ENCODE data around the gene CACNA1D. TPM values are rescaled to one million over a fixed set of nuclear protein-coding genes. Genes with fewer than 3 reads are reported as not detected.

CACNA1D gene
- polyA plus RNA-seq, 1 donor (not counting 4 experiments of a cell fraction or from before 2014, with no cell fraction given), result 0.20 TPM

DNA sequence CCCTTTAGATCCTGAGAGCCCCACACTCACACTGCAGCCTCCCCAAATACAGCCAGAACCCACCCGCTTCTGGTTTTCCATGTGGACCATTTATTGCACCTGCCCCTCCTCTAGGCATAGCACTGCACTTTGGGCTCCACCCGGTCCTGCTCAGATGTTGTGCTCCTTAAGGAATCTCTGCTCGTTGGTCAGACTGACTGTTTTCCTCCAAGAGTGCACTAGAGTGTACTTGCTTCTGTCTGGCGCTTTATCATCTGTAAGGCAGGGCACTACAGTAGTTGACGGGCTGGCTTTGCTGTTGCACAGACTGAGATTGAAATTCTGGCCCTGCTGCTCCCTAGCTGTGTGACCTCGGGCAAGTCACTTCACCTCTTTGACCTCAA is 124.1 kb downstream of the CACNA1D start:
- Histone ChIP-seq H3K4me2 (ENCODE audit: control insufficient read depth, extremely low read depth, insufficient read depth, low read depth, low read length) (no peak overlapping the region), H2AFZ (ENCODE audit: control insufficient read depth, low read length) (no peak overlapping the region), H3K36me3 (ENCODE audit: control insufficient read depth in 2 of 2, extremely low read depth in 1 of 2, insufficient read depth in 2 of 2, low read length in 2 of 2) (no peaks in the 10 kb centered on the region), H3K9me3 (ENCODE audit: control insufficient read depth, low read depth, low read length) (no peaks in the 10 kb centered on the region), H3K9me1 (ENCODE audit: control insufficient read depth, extremely low read depth, insufficient read depth, low read length) (no peaks in the 10 kb centered on the region), H3K4me3 (ENCODE audit: control insufficient read depth in 2 of 3, extremely low read depth in 1 of 3, insufficient read depth in 2 of 3, low read depth in 1 of 3, low read length in 3 of 3) (no peak overlapping the region), H3K27me3 (ENCODE audit: control insufficient read depth, extremely low read depth, insufficient read depth, low read length) (peaks cover 8% of the 10 kb centered on the region), H4K20me1 (ENCODE audit: control insufficient read depth, extremely low read depth, insufficient read depth, low read length) (no peaks in the 10 kb centered on the region), H3K9ac (ENCODE audit: control insufficient read depth, extremely low read depth, insufficient read depth, low read length) (no peak overlapping the region), H3K79me2 (ENCODE audit: control insufficient read depth, insufficient read depth, low read length) (no peaks in the 10 kb centered on the region), H3K27ac (ENCODE audit: control insufficient read depth, insufficient read depth, low read length) (no peak overlapping the region), H3K4me1 (ENCODE audit: control insufficient read depth, extremely low read depth, insufficient read depth, low read length) (no peaks in the 10 kb centered on the region)
- FAIRE-seq, result no peak
- no peak for TF ChIP-seq EZH2 (IDR thresholded peaks at IDR 0.05; ENCODE audit: low read length)
- TF ChIP-seq, protein P1, sequence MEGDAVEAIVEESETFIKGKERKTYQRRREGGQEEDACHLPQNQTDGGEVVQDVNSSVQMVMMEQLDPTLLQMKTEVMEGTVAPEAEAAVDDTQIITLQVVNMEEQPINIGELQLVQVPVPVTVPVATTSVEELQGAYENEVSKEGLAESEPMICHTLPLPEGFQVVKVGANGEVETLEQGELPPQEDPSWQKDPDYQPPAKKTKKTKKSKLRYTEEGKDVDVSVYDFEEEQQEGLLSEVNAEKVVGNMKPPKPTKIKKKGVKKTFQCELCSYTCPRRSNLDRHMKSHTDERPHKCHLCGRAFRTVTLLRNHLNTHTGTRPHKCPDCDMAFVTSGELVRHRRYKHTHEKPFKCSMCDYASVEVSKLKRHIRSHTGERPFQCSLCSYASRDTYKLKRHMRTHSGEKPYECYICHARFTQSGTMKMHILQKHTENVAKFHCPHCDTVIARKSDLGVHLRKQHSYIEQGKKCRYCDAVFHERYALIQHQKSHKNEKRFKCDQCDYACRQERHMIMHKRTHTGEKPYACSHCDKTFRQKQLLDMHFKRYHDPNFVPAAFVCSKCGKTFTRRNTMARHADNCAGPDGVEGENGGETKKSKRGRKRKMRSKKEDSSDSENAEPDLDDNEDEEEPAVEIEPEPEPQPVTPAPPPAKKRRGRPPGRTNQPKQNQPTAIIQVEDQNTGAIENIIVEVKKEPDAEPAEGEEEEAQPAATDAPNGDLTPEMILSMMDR (optimal IDR thresholded peaks at IDR 0.05 in 1 of 3, IDR thresholded peaks at IDR 0.05 in 1 of 3, conservative IDR thresholded peaks at IDR 0.05 in 1 of 3; ENCODE audit: extremely low read depth in 1 of 3, insufficient read depth in 2 of 3, low read length in 3 of 3), result no peak
- dilution Hi-C loops (cut with MboI; ENCODE audit: extremely low pct_ligation_motif_present, low sequenced_read_pairs), result no loop called here
- DNase-seq (ENCODE audit: low read depth, low spot score), result no peak

DNA sequence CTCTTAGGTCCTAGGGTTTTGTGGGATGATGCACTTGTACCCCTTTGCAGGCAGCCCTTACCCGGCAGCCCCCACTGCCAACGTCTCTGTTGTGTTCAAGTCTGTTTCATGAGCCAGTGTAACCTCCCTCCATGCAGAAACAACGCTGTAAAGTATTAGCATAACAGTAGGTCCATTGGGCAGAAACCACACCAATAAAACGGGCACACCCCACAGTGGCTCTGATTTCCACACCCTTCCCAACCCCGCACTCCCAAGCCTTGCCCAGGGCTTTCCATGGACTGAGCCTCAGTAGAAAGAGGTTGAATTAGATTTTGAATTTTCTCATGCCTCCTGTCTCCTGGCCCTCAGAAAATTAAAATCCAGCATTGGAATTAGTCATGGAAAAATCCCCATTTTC is 124.5 kb downstream of the CACNA1D start:
- Histone ChIP-seq H3K4me1 (ENCODE audit: control insufficient read depth, extremely low read depth, insufficient read depth, low read length) (no peaks in the 10 kb centered on the region), H3K4me3 (ENCODE audit: control insufficient read depth in 2 of 3, extremely low read depth in 1 of 3, insufficient read depth in 2 of 3, low read depth in 1 of 3, low read length in 3 of 3) (no peak overlapping the region), H3K4me2 (ENCODE audit: control insufficient read depth, extremely low read depth, insufficient read depth, low read depth, low read length) (no peak overlapping the region), H3K9me1 (ENCODE audit: control insufficient read depth, extremely low read depth, insufficient read depth, low read length) (no peaks in the 10 kb centered on the region), H3K27ac (ENCODE audit: control insufficient read depth, insufficient read depth, low read length) (no peak overlapping the region), H4K20me1 (ENCODE audit: control insufficient read depth, extremely low read depth, insufficient read depth, low read length) (no peaks in the 10 kb centered on the region), H2AFZ (ENCODE audit: control insufficient read depth, low read length) (no peak overlapping the region), H3K36me3 (ENCODE audit: control insufficient read depth in 2 of 2, extremely low read depth in 1 of 2, insufficient read depth in 2 of 2, low read length in 2 of 2) (no peaks in the 10 kb centered on the region), H3K9me3 (ENCODE audit: control insufficient read depth, low read depth, low read length) (no peaks in the 10 kb centered on the region), H3K9ac (ENCODE audit: control insufficient read depth, extremely low read depth, insufficient read depth, low read length) (no peak overlapping the region), H3K79me2 (ENCODE audit: control insufficient read depth, insufficient read depth, low read length) (no peaks in the 10 kb centered on the region), H3K27me3 (ENCODE audit: control insufficient read depth, extremely low read depth, insufficient read depth, low read length) (peaks cover 8% of the 10 kb centered on the region)
- FAIRE-seq (no peak), DNase-seq (ENCODE audit: low read depth, low spot score) (no peak)
- no peak for TF ChIP-seq EZH2 (IDR thresholded peaks at IDR 0.05; ENCODE audit: low read length)
- TF ChIP-seq, protein P1 (optimal IDR thresholded peaks at IDR 0.05 in 1 of 3, IDR thresholded peaks at IDR 0.05 in 1 of 3, conservative IDR thresholded peaks at IDR 0.05 in 1 of 3; ENCODE audit: extremely low read depth in 1 of 3, insufficient read depth in 2 of 3, low read length in 3 of 3), result no peak
- dilution Hi-C loops (cut with MboI; ENCODE audit: extremely low pct_ligation_motif_present, low sequenced_read_pairs), result no loop called here
